Stimulated activated CD4-positive, alpha-beta T cell treated with anti-CD3 and anti-CD28 coated beads, Interleukin-4, amount 100 ng/mL, for 24 hours (primary cell): ENCODE results near the gene SORCS2.
A peak's percentile ranks its signal among the peaks of the same experiment; 100 is the strongest.

ENCODE experiments used
- DNase-seq: peaks from one replicate; pipeline ENCODE4 v3.0.0-alpha.2; 2020

SORCS2 gene

GRCh38 chr4:7187168-7187535 lies 5.2 kb upstream of the SORCS2 start:
- no peak for DNase-seq

- no peak for DNase-seq
These were observed 4.6 kb upstream of the SORCS2 start for GRCh38 chr4:7187691-7188090.

- DNase-seq, result no peak
These were observed 3.3 kb upstream of the SORCS2 start for GRCh38 chr4:7189066-7189465.

- no peak for DNase-seq
These were observed 2.7 kb upstream of the SORCS2 start for GRCh38 chr4:7189475-7190277.

- DNase-seq, result no peak
These were observed 2.1 kb upstream of the SORCS2 start for GRCh38 chr4:7190278-7190594.

- DNase-seq, result no peak
These were observed 1.4 kb upstream of the SORCS2 start for GRCh38 chr4:7190691-7191545.

GRCh38 chr4:7191546-7192251 lies 639 bp upstream of the SORCS2 start:
- DNase-seq, result no peak

GRCh38 chr4:7193030-7193958 lies 956 bp downstream of the SORCS2 start:
- no peak for DNase-seq

GRCh38 chr4:7194251-7195140 lies 2.2 kb downstream of the SORCS2 start:
- peak; percentile 20 for DNase-seq

- no peak for DNase-seq
These were observed 2.8 kb downstream of the SORCS2 start for GRCh38 chr4:7195141-7195515.

- no peak for DNase-seq
These were observed 3.4 kb downstream of the SORCS2 start for GRCh38 chr4:7195546-7196287.

GRCh38 chr4:7196288-7196651 lies 3.9 kb downstream of the SORCS2 start:
- no peak for DNase-seq

GRCh38 chr4:7196736-7197135 lies 4.4 kb downstream of the SORCS2 start:
- DNase-seq, result no peak

- DNase-seq, result no peak
These were observed 5.6 kb downstream of the SORCS2 start for GRCh38 chr4:7197910-7198309.

GRCh38 chr4:7198440-7199128 lies 6.2 kb downstream of the SORCS2 start:
- no peak for DNase-seq

GRCh38 chr4:7199129-7199725 lies 6.9 kb downstream of the SORCS2 start:
- DNase-seq, result no peak

GRCh38 chr4:7199771-7200441 lies 7.6 kb downstream of the SORCS2 start:
- no peak for DNase-seq

- no peak for DNase-seq
These were observed 8.5 kb downstream of the SORCS2 start for GRCh38 chr4:7200801-7201200.
